Astrocyte (in vitro differentiated cells and primary cell): ENCODE results near the gene METTL21A.

Experiments used
- CTCF ChIP-seq: IDR thresholded peaks from 2 replicates; pipeline ENCODE4 v1.5.1; 2011; ENCODE audit warnings: low read depth, mild to moderate bottlenecking, inconsistent platforms, low read length, moderate library complexity; ENCODE audit not compliant: insufficient read depth
- EZH2 ChIP-seq: IDR thresholded peaks from 2 replicates; pipeline ENCODE4 v1.6.1; 2012; ENCODE audit warnings: mild to moderate bottlenecking, low read length, inconsistent platforms; ENCODE audit not compliant: insufficient read depth

- TF ChIP-seq CTCF, result no peak
- no peak for TF ChIP-seq EZH2
Measured at GRCh38 chr2:207614824-207615223, 10.4 kb downstream of the METTL21A start.
